Memory B cell (primary cell): ENCODE measurements around the gene GREB1.

ENCODE experiments used
- ATAC-seq: fragments of 150-1000 bp; cut with Tn5 transposase; 2 replicates; pipeline ENCODE4 v1.10.0; 2021; ENCODE audit warnings: low read depth, mild to moderate bottlenecking, moderate library complexity
- DNase-seq, 2 donors: peaks; one replicate each; pipeline ENCODE4 v3.0.0; 2022; ENCODE audit warnings: low spot score in 2 of 2
- H3K27ac Mint-ChIP-seq: one replicate; pipeline ENCODE4 v1.8.0; 2022; ENCODE audit warnings: mild to moderate bottlenecking, moderate library complexity, mixed read lengths
- H3K27me3 Mint-ChIP-seq: one replicate; pipeline ENCODE4 v1.8.0; 2022; ENCODE audit warnings: mixed read lengths
- H3K36me3 Mint-ChIP-seq: one replicate; pipeline ENCODE4 v1.8.0; 2022; ENCODE audit warnings: mild to moderate bottlenecking, mixed read lengths
- H3K4me1 Mint-ChIP-seq: one replicate; pipeline ENCODE4 v1.8.0; 2022; ENCODE audit warnings: mixed read lengths
- H3K4me3 Mint-ChIP-seq: one replicate; pipeline ENCODE4 v1.8.0; 2022; ENCODE audit warnings: mild to moderate bottlenecking, moderate library complexity, mixed read lengths
- H3K9me3 Mint-ChIP-seq: one replicate; pipeline ENCODE4 v1.8.0; 2022; ENCODE audit warnings: mixed read lengths

The GREB1 gene

GRCh38 chr2:11597538-11598225, 63.8 kb downstream of the GREB1 start:
- Mint-ChIP-seq H3K36me3 (no peaks in the 10 kb centered on the region), H3K27ac (no peak overlapping the region), H3K9me3 (no peaks in the 10 kb centered on the region), H3K27me3 (peaks cover 5% of the 10 kb centered on the region), H3K4me3 (no peak overlapping the region), H3K4me1 (no peaks in the 10 kb centered on the region)
- DNase-seq (no peak), ATAC-seq (no peak)

GRCh38 chr2:11598228-11598731, 64.4 kb downstream of the GREB1 start:
- Mint-ChIP-seq H3K9me3 (no peaks in the 10 kb centered on the region), H3K27me3 (peaks cover 5% of the 10 kb centered on the region), H3K4me3 (no peak overlapping the region), H3K36me3 (no peaks in the 10 kb centered on the region), H3K4me1 (no peaks in the 10 kb centered on the region), H3K27ac (no peak overlapping the region)
- ATAC-seq (no peak), DNase-seq (no peak)

- H3K27ac Mint-ChIP-seq, result no peak overlapping the region
- no peak for DNase-seq
Measured at GRCh38 chr2:11602563-11603204, 68.8 kb downstream of the GREB1 start.

GRCh38 chr2:11610624-11611242, 76.9 kb downstream of the GREB1 start:
- H3K4me1 Mint-ChIP-seq, result no peaks in the 10 kb centered on the region
- no peaks in the 10 kb centered on the region for H3K36me3 Mint-ChIP-seq
- H3K27ac Mint-ChIP-seq, result no peak overlapping the region
- no peak overlapping the region for H3K4me3 Mint-ChIP-seq
- DNase-seq (no peak), ATAC-seq (no peak)
- no peaks in the 10 kb centered on the region for H3K9me3 Mint-ChIP-seq
- peaks cover 7% of the 10 kb centered on the region for H3K27me3 Mint-ChIP-seq

More at GRCh38 chr2:11602563-11603204, 68.8 kb downstream of the GREB1 start:
- Mint-ChIP-seq H3K36me3 (no peaks in the 10 kb centered on the region), H3K4me3 (no peak overlapping the region), H3K27me3 (peaks cover 2% of the 10 kb centered on the region), H3K9me3 (no peaks in the 10 kb centered on the region), H3K4me1 (no peaks in the 10 kb centered on the region)
- no peak for ATAC-seq

GRCh38 chr2:11611251-11611650, 77.4 kb downstream of the GREB1 start:
- Mint-ChIP-seq H3K9me3 (no peaks in the 10 kb centered on the region), H3K4me1 (no peaks in the 10 kb centered on the region), H3K27me3 (peaks cover 8% of the 10 kb centered on the region), H3K4me3 (no peak overlapping the region), H3K36me3 (no peaks in the 10 kb centered on the region), H3K27ac (no peak overlapping the region)
- ATAC-seq (no peak), DNase-seq (no peak)

GRCh38 chr2:11612553-11613215, 78.8 kb downstream of the GREB1 start:
- no peaks in the 10 kb centered on the region for H3K36me3 Mint-ChIP-seq

GRCh38 chr2:11613297-11613696, 79.5 kb downstream of the GREB1 start:
- H3K27ac Mint-ChIP-seq, result no peak overlapping the region
- H3K4me1 Mint-ChIP-seq, result no peaks in the 10 kb centered on the region
- no peak overlapping the region for H3K4me3 Mint-ChIP-seq
- no peaks in the 10 kb centered on the region for H3K9me3 Mint-ChIP-seq
- no peak for DNase-seq
- no peaks in the 10 kb centered on the region for H3K36me3 Mint-ChIP-seq
- H3K27me3 Mint-ChIP-seq, result peaks cover 12% of the 10 kb centered on the region
- no peak for ATAC-seq

More at GRCh38 chr2:11612553-11613215, 78.8 kb downstream of the GREB1 start:
- no peak overlapping the region for H3K27ac Mint-ChIP-seq
- no peak for DNase-seq
- no peaks in the 10 kb centered on the region for H3K4me1 Mint-ChIP-seq
- no peak for ATAC-seq
- no peak overlapping the region for H3K4me3 Mint-ChIP-seq
- no peaks in the 10 kb centered on the region for H3K9me3 Mint-ChIP-seq
- H3K27me3 Mint-ChIP-seq, result peaks cover 12% of the 10 kb centered on the region

GRCh38 chr2:11615209-11615608, 81.4 kb downstream of the GREB1 start:
- no peak overlapping the region for H3K4me3 Mint-ChIP-seq
- no peaks in the 10 kb centered on the region for H3K4me1 Mint-ChIP-seq
- DNase-seq (no peak), ATAC-seq (no peak)
- H3K27me3 Mint-ChIP-seq, result peaks cover 12% of the 10 kb centered on the region
- no peak overlapping the region for H3K27ac Mint-ChIP-seq
- H3K36me3 Mint-ChIP-seq, result no peaks in the 10 kb centered on the region
- H3K9me3 Mint-ChIP-seq, result no peaks in the 10 kb centered on the region

- ATAC-seq (no peak), DNase-seq (no peak)
- Mint-ChIP-seq H3K36me3 (no peaks in the 10 kb centered on the region), H3K4me3 (no peak overlapping the region), H3K27me3 (peaks cover 11% of the 10 kb centered on the region), H3K4me1 (no peaks in the 10 kb centered on the region), H3K9me3 (no peaks in the 10 kb centered on the region), H3K27ac (no peak overlapping the region)
Measured at GRCh38 chr2:11616097-11616687, 82.3 kb downstream of the GREB1 start.

- DNase-seq (no peak), ATAC-seq (no peak)
- no peak overlapping the region for H3K4me3 Mint-ChIP-seq
- H3K4me1 Mint-ChIP-seq, result no peaks in the 10 kb centered on the region
- H3K27me3 Mint-ChIP-seq, result peaks cover 7% of the 10 kb centered on the region
- H3K9me3 Mint-ChIP-seq, result no peaks in the 10 kb centered on the region
- no peaks in the 10 kb centered on the region for H3K36me3 Mint-ChIP-seq
- H3K27ac Mint-ChIP-seq, result no peak overlapping the region
Measured at GRCh38 chr2:11616851-11617415, 83.1 kb downstream of the GREB1 start.

GRCh38 chr2:11617527-11617926, 83.7 kb downstream of the GREB1 start:
- Mint-ChIP-seq H3K36me3 (no peaks in the 10 kb centered on the region), H3K4me3 (no peak overlapping the region), H3K4me1 (no peaks in the 10 kb centered on the region), H3K9me3 (no peaks in the 10 kb centered on the region), H3K27ac (no peak overlapping the region), H3K27me3 (peaks cover 9% of the 10 kb centered on the region)
- ATAC-seq (no peak), DNase-seq (no peak)

GRCh38 chr2:11617984-11618707, 84.3 kb downstream of the GREB1 start:
- H3K9me3 Mint-ChIP-seq, result no peaks in the 10 kb centered on the region
- no peak for ATAC-seq

GRCh38 chr2:11618708-11619062, 84.8 kb downstream of the GREB1 start:
- Mint-ChIP-seq H3K4me1 (no peaks in the 10 kb centered on the region), H3K4me3 (no peak overlapping the region), H3K36me3 (no peaks in the 10 kb centered on the region), H3K27me3 (peaks cover 12% of the 10 kb centered on the region), H3K9me3 (no peaks in the 10 kb centered on the region), H3K27ac (no peak overlapping the region)
- DNase-seq, result no peak
- no peak for ATAC-seq

More at GRCh38 chr2:11617984-11618707, 84.3 kb downstream of the GREB1 start:
- H3K4me3 Mint-ChIP-seq, result no peak overlapping the region
- H3K27me3 Mint-ChIP-seq, result peaks cover 10% of the 10 kb centered on the region
- no peaks in the 10 kb centered on the region for H3K36me3 Mint-ChIP-seq
- no peak overlapping the region for H3K27ac Mint-ChIP-seq
- DNase-seq, result no peak
- no peaks in the 10 kb centered on the region for H3K4me1 Mint-ChIP-seq
